Measurements from ENCODE around the gene IL19.

Gene IL19, protein sequence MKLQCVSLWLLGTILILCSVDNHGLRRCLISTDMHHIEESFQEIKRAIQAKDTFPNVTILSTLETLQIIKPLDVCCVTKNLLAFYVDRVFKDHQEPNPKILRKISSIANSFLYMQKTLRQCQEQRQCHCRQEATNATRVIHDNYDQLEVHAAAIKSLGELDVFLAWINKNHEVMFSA

DNA sequence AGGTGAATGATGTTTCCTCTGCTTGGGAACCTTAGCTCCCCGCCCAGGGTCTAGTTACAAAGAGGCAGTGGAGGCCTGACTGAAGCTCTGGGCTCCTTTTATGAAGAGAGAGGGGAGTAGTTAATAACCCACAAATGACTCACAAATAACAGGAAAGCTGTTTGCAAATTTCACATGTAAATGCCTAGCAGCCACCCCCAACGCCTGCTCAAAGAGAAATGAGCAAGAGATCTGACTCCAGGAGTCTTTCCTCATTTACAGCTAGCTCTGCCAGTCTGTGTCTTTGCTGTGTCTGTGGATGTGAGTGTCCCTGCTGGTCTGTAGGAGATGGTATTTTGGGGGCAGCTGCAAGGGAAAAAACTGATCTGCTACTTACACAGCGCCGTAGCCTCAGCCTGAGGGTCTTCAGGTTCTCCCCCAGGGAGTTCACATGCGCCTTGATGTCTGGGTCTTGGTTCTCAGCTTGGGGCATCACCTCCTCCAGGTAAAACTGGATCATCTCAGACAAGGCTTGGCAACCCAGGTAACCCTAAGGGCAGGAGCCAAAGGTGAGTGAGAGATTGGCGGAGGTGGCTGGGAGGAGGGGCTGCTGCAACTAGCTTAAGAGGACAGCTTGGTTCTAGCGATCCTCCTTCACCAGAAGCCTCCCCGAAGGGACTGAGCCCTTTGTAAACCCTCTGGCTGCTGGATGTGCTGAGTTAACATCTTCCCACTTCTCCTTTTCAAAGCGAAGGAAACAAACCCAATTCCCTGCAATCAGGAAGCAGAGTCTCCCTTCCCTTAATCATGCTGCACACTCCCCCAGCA, at the start of gene IL19:
TSS of gene IL19 (plus strand) at position 243 of the 807 bp plus-strand sequence. CDS start 65,890 bp downstream, outside the sequence.
- DNase-seq: no peak

DNA sequence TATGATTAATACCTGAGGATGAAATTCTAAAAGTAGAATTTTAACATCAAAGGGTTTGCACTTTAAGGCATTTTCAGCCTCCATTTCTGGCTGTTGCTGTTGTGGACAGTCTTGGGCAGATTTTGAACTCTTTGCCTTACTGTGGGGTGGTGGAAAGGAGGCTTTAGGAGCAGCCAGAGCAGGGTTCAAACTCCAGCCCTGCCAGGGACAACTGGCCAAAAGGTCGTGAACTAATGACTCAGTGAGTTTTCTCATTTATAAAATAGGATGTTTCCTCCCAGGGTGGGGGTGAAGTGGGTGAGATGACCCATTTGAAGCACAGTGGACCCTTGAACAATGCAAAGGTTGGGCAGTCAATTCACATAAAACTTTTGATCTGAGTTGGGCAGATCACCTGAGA, 49.1 kb upstream of the IL19 start:
- DNase-seq: no peak

DNA sequence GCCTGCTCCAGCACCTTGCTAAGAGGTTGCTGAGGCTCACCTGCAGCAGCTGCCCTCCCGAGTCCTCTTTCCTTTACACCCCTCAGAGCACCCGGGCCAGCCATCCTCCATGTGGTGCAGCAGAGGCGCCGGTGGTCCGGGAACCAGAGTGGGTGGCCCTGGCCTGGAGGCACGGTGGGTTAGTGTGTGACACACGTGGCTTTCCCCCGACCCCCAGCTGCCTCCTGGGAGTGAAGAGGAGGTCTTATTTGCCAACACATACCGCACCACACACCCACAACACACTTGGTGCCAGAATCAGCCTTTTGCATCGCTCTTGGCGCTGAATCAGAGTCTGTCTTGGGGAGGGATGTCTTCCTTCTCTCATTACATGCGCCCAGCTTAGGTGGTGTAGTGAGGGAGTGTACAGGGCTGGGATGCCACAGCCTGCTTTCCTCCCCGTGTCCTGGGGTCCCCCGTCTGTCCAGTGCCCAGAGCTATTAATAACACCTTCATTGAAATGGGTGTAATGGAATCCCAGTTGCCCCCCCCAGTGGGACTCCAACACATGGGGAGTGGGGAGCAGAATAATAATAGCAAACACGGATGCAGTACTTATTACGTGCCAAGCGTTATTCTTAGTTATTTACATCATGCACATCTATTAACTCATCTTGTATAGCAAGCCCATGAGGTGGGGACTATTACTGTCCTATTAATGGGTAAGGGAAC, 47.7 kb upstream of the IL19 start:
- peak; percentile 19 for DNase-seq

DNA sequence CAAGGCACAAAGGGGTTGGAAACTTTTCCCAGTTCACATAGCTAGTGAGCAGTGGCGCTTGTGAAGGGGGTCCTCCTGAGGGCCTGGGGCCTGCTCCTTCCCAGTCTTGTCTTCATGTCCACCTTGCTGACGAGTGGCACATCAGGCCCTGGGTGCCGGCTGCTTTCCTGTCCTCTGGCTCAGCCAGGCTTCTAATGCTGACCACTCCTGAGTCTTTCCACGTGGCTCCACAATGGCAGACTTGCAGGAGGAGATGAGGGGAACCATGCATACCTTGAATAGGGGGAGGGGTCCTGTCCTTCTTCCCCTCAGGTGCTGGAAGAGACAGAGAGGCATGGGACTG, 47.1 kb upstream of the IL19 start:
- peak; percentile 4 for DNase-seq

DNA sequence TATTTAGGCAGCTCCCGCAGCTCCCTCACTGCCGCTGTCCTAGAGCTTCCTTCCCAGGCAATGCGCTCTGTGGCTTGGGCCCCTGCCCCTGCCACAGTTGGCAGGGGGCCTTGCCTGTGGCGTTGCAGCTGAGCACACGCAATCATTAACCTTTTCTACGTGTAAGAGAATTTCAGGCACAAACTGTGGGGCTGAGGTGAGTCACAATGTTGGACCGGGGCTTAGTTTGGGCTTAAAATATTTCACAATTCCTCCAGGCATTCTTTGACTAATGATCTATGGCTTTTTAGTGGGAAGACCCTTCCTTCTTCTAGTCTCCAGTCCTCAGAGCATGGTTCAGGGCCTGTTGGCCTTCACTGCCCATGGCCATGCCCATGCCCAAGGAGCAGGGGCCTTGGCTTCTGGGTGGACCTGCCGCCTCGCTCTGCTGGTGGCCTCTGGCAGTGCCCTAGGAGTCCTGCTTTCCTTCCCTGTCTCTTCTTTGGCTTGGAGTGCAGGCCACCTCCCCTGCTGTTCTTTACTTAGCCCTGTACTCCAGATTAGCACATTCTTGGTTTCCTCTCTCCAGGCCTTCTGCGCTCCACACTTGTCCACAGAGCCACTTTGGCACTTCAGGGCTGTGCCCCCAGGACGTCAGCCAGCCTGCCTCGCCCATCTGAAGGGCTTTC, 46.6 kb upstream of the IL19 start:
- peak; percentile 32 for DNase-seq

DNA sequence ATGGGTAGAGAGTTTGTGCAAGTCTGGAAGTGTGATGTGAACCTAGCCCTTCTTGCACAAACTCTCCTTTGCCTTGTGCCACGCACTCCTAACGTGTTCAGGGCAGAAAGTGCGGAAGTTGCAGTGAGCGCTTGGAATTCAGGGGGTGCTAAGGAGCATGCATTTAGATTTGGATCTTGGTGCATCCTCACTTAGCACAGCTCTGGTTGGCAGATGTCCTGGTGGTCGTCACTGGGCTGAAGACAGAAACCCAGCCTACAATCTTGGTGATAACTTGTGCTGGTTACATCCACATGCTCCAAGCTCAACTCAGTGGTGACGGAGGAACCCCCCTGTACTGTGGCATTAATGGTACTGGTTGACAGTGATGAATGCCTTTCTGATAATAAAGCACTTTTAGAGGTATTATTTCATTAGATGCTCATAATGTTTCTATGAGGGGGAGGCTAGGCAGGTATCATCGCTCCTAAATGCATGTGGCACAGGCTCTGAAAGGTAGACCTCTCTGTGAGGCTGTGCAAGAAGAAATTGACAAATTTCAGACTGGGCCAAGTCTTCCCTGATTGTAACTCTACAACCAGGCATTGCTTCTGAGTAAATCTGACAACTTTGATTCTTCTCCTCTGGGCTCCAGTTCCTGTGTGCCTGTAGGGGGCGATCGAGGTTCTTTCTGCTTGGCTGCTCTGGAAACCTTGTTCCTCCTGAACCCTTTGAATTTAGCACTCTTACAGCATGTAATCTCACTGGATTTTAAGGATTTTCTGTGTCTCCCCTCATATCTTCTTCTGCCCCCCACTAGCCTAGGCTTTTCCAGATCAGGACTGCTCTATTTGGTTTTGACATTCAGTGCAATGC, 45.2 kb upstream of the IL19 start:
- DNase-seq: peak; percentile 47

DNA sequence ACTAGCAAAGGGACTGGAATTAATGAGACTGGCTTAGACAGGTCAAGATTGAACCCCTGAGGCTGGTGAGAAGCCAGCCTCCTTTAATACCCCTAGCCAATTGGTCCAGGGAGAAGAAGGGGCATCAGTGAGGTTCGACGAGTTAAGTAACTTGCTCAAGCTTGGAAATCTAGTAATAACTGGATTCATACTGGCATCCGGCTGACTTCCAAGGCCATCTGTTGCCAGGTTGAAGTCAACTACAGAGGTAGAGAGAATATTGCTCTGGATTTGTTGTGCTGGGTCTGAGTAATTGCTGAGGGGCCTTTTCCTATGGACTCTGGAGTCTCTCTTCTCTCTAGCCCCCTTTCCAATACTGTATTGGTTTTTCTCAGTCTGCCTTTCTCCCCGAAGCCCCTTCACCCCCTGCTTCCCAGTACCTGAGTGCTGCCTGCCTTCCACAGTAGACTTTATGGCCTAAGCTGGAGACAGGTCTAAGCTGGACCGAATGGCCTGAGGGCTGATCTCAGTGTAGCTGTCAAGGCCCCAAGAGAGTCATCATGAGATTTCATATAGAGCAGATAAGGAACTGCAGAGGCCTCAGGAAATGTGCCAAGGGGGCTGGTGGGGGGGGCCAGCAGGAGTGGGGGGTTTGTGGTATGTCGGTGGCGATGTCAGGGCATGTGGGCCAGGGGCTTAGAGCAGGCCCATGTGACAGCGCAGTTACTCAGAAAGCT, 42.4 kb upstream of the IL19 start:
- DNase-seq: peak; percentile 16

DNA sequence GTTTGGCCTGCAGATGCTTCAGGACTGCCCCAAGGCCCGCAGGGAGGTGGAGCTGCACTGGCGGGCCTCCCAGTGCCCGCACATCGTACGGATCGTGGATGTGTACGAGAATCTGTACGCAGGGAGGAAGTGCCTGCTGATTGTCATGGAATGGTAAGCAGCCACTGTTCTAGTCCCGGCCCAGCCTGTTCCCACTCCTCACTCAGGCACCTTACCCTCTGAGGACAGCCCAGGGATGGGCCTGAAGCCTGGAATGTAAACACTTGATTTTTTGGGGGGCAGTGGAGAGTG, 41.9 kb upstream of the IL19 start:
- DNase-seq: peak; percentile 32

DNA sequence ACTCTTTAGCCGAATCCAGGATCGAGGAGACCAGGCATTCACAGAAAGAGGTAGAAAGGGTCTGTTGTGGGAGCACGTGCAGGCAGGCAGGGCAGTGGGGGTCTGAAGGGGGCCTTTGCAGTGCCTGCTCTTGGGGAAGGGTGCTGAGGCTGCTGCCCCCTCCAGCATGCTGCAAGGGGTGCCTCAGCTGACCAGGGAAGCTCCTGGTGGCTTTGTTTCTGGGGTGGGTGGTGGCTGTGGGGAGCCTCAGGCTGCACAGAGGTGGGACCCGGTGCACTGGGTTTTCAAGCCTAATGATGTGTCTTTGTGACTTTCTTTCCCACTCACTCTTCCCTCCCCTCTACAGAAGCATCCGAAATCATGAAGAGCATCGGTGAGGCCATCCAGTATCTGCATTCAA, 41.5 kb upstream of the IL19 start:
- DNase-seq: peak; percentile 28

DNA sequence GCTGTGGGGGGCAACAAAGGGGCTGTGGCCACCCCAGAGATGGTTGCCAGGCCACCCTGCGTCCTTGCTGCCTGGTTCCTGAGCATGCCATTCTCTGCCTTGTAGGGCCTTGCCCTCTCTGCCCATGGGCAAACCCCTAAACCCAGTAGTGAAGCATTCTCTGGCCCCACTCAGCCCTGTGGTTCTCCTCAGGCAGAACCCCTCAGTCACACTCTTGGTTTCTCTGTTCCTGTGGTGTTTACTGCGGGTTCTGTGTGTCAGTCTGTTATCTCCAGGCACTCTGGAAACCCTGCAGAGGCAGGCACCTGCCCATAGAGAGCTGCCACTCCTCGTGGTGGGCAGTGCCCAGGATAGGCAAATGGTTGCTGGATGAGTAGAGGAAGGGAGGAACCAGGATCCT, 41.1 kb upstream of the IL19 start:
- DNase-seq: peak; percentile 2

DNA sequence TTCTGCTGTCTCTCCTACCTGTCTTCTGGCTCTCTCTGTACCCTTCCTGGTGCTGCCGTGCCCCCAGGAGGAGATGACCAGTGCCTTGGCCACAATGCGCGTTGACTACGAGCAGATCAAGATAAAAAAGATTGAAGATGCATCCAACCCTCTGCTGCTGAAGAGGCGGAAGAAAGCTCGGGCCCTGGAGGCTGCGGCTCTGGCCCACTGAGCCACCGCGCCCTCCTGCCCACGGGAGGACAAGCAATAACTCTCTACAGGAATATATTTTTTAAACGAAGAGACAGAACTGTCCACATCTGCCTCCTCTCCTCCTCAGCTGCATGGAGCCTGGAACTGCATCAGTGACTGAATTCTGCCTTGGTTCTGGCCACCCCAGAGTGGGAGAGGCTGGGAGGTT, 38.1 kb upstream of the IL19 start:
- no peak for DNase-seq

DNA sequence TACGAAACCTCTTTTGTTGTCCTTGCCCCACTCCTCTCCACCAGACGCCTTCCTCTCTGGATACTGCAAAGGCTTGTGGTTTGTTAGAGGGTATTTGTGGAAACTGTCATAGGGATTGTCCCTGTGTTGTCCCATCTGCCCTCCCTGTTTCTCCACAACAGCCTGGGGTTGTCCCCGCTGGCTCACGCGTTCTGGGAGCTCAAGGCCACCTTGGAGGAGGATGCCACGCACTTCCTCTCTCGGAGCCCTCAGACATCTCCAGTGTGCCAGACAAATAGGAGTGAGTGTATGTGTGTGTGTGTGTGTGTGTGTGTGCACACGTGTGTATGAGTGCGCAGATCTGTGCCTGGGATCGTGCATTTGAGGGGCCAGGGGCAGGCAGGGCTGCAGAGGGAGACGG, 37.6 kb upstream of the IL19 start:
- no peak for DNase-seq

DNA sequence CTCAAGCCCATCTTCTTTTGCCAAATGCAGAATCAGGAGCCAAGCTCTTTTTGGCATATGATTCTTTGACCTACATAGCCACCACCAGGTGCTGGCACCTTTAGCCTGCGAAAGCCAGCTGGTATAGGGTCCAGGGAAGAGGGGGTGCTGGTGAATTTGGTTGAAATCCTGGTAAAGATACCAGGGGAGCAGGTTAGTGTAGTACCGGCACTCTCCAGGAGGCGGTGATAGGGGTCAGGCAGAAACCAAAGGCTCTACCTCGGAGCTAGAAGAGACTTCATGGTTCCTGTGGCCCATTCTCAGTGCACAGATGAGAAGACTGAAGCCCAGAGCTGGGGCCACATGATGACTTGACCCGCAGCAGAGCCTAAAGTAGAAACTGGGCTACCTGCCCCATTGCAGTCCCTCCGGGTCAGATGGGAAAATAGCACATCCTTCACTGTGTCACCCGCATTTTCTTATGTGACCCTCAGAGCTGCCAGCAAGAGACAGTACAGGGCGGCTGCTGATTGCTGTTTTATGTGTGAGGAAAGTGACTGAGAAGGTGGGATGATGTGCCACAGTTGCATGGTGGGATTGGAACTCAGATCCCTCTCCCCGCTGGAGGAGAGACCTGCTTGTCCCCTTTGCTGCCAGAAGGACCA, 36.0 kb upstream of the IL19 start:
- DNase-seq: no peak

DNA sequence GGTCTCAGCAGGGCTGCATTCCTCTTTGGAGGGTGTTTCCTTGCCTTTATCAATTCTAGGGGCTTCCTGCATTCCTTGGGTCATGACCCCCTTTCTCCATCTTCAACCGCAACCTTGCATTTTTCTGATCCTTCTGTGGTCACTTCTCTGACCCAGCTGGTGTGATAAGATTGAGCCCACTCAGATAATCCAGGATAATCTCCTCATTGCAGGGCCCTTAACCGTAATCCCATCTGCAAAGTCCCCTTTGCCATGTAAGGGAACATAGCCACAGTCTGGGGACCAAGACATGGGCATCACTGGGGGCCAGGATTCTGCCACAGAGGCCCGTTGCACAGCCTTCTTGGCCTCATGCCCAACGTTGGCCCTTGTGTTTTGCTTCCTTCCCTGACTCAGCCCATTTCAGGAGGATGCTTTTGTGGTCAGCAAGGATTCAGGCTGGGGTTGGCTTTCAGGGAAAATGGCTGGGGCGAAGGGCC, 35.0 kb upstream of the IL19 start:
- DNase-seq: no peak

DNA sequence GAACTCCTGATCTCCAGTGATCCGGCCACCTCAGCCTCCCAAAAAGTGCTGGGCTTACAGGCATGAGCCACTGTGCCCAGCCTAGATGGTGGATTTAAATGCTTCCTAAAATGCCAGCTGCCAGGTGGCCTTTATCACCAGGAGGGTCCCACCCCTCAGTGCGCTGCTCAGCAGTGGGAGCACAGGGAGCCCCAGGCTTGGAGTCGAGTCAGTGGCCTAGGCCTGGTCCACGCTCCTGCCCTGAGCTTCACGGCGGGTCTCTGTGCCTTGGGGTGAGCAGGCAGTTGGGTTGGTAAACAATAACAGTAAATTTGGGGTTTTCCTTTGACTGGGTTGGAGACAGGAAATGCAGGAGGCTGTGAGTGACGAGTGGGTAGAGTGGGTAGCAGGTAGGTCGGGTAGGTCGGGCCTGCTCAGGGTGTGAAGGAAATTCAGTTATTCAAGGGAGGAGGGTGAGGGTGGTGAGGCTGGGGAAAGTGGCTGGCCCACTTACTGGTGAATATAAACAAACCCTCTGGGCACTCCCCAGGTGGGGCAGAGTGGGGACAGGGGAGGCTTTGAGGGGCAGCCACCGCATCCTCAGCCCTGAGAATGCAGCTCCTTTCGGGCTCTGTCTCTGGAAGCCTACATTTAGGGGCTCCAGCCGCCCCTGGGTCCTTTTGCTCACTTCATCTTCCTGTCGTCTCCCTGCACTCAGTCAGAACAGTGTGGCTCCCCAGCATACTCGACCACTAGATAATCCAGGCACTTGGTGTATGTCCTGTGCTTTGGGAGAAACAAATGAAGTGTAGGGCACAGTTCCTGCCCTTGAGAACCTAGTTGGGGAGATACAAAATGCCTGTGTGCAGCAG, 33.5 kb upstream of the IL19 start:
- no peak for DNase-seq

DNA sequence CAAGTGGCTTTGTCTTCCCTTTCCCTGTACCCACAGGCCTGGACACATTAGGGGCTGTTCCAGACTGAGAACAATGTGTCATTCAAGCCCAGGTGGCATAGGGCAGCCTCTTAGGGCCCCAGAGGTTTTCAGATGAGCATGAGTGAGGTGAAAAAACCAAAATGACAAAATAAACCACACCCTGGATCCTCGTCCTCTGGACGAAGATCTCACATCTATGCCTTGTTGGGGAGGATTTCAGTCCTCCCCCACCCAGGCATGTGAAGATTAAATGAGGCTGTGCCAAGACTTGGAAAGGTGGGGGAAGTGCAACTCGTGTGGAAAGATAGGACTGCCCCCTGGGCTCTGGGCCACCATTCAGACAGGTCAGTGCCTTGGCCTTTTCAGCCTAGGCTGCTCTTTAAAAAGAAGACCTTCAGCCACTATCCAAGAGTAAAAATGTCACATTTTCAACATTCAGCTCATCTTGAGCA, 32.8 kb upstream of the IL19 start:
- no peak for DNase-seq

DNA sequence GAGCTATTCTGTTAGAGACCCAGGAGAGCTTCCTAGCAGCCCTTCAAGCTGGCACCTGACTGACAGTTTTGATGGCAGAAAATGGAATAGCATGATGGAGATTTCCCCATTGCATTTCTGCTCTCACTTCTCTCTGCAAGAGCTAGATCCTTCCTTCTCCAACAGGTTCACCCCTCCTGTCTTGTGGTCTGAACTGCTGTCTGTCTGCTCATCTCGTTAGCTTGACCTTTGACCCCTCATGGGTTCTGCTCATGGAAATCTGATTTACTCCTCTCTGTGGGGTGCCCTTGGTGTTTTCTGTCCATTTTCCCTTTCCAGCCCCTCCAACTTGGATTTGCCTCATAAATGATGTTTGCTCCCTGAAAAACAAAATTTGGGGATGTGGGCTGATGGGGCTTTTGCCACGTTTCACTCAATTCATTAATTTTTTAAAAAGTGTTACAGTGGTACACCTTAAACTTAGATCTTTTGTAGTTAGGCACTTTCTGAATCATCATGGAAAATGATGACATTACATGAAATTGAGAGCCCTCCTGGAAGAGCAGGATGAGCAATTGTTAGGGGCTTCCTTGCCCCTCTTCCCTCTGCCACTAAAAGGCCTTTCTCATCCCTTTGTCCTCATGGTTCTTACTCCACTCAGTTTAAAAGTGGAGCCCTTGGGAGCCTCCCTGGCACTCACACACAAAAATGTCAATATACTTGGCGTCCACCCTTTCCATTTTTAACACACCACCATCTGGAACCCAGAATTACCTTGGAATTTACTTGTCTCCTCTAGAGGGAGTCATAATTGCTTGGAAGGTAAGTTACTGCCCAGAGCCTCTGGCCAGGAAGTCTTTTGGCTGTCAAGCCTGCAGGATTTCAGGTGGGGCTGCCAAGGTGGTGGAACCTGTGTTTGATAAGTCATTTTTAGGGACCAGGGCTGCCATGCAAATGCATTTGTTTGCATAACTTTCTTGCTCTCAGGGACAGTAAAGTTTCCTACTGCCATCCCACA, 31.9 kb upstream of the IL19 start:
- no peak for DNase-seq

DNA sequence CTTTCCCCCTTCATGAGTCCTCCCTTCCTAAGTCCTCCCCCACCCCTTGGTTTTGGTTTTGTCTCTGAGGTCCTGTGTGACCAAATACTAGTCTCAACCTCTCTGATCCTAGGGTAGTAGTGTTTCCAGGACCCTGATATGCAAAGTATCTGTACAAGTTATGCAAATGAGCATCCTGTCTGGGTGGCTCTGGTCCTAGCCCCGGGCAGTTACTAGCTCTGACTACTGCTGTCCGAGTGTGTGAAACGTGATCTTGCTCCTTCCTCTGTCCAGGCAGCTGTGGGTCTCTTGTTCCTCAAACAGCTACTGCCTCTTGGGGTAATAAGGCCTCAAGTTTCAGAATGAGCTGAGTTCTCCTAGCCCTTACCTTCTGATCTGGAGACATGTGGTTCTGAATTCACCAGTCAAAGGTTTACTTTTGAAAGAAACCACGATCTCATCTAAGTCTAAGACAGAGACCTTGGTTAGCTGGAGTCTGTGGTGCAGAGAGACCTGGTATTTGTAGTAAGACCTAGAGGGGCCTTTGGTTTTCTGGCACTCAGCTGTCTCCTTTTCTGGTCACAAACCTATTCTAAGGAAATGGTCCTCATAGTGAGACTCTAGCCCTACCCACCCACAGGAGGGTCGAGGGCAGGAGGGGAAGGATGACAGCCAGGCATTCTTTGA, 31.0 kb upstream of the IL19 start:
- no peak for DNase-seq

Measured in right forelimb (tissue), 1 donor.